ENCODE measurements around the gene DTX4.

GRCh38 chr11:59188954-59189353, 17.0 kb downstream of the DTX4 start:
- no peak for TF ChIP-seq EZH2 (IDR thresholded peaks at IDR 0.05)
- TF ChIP-seq EZH2phosphoT487 (IDR thresholded peaks at IDR 0.05; ENCODE audit: borderline replicate concordance), result no peak

Data from HCT116 (cell line).